NCI-H2227 (cell line): ENCODE data around the gene PPM1F.
A peak's percentile ranks its signal among the peaks of the same experiment; 100 is the strongest.

ENCODE experiments used
- DNase-seq: peaks from one replicate; lab custom pipeline; 2025; ENCODE audit not compliant: unreplicated experiment; lab: John Stamatoyannopoulos, UW

The PPM1F gene

GRCh38 chr22:21961127-21961867 is 8.6 kb upstream of the PPM1F start:
- DNase-seq, result no peak

- no peak for DNase-seq
Observed at GRCh38 chr22:21960200-21961126, 7.8 kb upstream of the PPM1F start.

- DNase-seq, result no peak
Observed at GRCh38 chr22:21959274-21960074, 6.8 kb upstream of the PPM1F start.

GRCh38 chr22:21958360-21959273 is 6.0 kb upstream of the PPM1F start:
- no peak for DNase-seq

- DNase-seq, result peak; percentile 52
Observed at GRCh38 chr22:21951931-21952465, 650 bp downstream of the PPM1F start.

GRCh38 chr22:21951062-21951461 is 1.6 kb downstream of the PPM1F start:
- no peak for DNase-seq

GRCh38 chr22:21949948-21950347 is 2.7 kb downstream of the PPM1F start:
- DNase-seq, result no peak

GRCh38 chr22:21949569-21949918 is 3.1 kb downstream of the PPM1F start:
- no peak for DNase-seq

GRCh38 chr22:21948824-21949568 is 3.7 kb downstream of the PPM1F start:
- DNase-seq, result no peak

- DNase-seq, result no peak
Observed at GRCh38 chr22:21948390-21948789, 4.3 kb downstream of the PPM1F start.

GRCh38 chr22:21947040-21948014 is 5.3 kb downstream of the PPM1F start:
- DNase-seq, result peak; percentile 24

GRCh38 chr22:21946262-21946925 is 6.3 kb downstream of the PPM1F start:
- DNase-seq, result no peak

- no peak for DNase-seq
Observed at GRCh38 chr22:21945453-21946261, 7.0 kb downstream of the PPM1F start.

- DNase-seq, result no peak
Observed at GRCh38 chr22:21944871-21945270, 7.8 kb downstream of the PPM1F start.

GRCh38 chr22:21943571-21944448 is 8.8 kb downstream of the PPM1F start:
- no peak for DNase-seq
